Measurements from ENCODE around the gene RUVBL2.
A peak's percentile ranks its signal among the peaks of the same experiment; 100 is the strongest.

RUVBL2 gene

GRCh38 chr19:48989701-48990291 is 3.9 kb upstream of the RUVBL2 start:
- DNase-seq (ENCODE audit: low read depth) = no peak
- no peak overlapping the region for H3K4me3 ChIP-seq (ENCODE audit: low read depth, low read length)
- TF ChIP-seq, protein P1, sequence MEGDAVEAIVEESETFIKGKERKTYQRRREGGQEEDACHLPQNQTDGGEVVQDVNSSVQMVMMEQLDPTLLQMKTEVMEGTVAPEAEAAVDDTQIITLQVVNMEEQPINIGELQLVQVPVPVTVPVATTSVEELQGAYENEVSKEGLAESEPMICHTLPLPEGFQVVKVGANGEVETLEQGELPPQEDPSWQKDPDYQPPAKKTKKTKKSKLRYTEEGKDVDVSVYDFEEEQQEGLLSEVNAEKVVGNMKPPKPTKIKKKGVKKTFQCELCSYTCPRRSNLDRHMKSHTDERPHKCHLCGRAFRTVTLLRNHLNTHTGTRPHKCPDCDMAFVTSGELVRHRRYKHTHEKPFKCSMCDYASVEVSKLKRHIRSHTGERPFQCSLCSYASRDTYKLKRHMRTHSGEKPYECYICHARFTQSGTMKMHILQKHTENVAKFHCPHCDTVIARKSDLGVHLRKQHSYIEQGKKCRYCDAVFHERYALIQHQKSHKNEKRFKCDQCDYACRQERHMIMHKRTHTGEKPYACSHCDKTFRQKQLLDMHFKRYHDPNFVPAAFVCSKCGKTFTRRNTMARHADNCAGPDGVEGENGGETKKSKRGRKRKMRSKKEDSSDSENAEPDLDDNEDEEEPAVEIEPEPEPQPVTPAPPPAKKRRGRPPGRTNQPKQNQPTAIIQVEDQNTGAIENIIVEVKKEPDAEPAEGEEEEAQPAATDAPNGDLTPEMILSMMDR (IDR thresholded peaks at IDR 0.05; ENCODE audit: insufficient read depth, low read depth, low read length, missing control alignments) = no peak

GRCh38 chr19:48990400-48990799 is 3.3 kb upstream of the RUVBL2 start:
- TF ChIP-seq, protein P1 (IDR thresholded peaks at IDR 0.05; ENCODE audit: insufficient read depth, low read depth, low read length, missing control alignments) = no peak
- no peak for DNase-seq (ENCODE audit: low read depth)
- no peak overlapping the region for H3K4me3 ChIP-seq (ENCODE audit: low read depth, low read length)

DNA sequence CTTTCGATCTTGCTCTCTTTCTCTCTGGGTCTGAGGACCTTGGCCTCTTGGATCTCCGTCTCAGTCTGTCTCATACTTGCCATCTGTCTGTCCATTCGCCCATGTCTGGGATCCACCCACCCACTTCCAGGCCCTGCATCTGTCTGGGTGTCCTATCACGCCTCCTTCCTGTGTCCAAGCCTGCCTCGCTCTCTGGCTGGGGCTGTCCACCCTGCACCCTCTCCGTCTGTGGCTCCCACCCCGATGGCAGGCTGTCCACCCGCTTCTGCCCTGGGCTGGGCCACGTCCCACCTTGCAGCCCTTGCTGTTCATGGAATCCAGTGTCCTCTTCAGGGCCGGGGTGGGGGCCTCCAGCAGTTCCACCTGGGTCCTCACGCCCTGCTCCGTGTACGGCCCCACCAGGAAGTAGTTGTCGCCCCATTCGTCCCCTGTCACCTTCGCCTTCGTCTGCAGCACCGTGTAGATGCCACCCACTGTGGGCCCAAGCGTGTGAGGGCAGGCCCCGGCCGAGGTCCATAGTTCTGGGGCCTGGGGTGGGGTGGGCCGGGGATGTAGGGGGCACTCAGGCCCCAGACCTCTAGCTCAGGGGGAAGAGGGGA is 2.6 kb upstream of the RUVBL2 start:
- DNase-seq (ENCODE audit: low read depth) = no peak
- TF ChIP-seq, protein P1 (IDR thresholded peaks at IDR 0.05; ENCODE audit: insufficient read depth, low read depth, low read length, missing control alignments) = no peak
- no peak overlapping the region for H3K4me3 ChIP-seq (ENCODE audit: low read depth, low read length)

DNA sequence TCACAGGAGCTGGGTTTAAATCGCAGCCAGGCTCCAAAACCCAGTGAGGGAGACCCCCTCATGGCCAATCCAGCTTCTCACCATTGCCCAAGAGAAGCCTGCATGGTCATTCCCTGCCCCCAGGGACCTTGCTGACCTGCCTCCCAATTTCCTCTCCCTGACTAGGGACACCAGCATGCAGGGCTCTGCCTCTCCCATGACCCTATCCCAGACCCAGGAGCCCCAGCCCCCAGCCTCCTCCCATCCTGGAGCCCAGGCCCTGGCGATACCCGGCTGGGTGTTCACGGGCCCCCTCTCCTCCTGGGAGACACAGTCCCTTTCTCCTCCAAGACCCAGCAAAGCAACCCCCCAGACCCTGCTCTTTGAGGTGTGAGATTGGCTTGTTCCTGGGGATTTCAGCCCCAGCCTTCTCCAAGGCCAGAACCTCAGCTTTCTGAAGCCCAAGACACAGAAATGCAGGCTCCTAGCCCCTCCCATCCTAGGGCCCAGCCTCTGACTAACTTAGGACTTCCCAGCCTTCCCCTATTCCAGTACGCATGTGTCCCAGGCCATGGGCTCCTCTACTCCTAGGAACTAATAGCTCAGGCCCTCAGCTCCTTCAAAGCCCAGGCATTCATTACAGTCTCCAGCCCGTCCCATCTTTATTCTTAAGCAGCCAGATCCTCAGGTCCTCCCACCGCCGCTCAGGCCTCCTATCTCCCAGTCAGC is 1.7 kb upstream of the RUVBL2 start:
- peak; percentile 34 for DNase-seq (ENCODE audit: low read depth)
- TF ChIP-seq, protein P1 (IDR thresholded peaks at IDR 0.05; ENCODE audit: insufficient read depth, low read depth, low read length, missing control alignments) = no peak
- H3K4me3 ChIP-seq (ENCODE audit: low read depth, low read length) = peak overlapping the region; percentile 93

GRCh38 chr19:48992581-48993174 is 1.0 kb upstream of the RUVBL2 start:
- DNase-seq (ENCODE audit: low read depth) = no peak
- TF ChIP-seq, protein P1 (IDR thresholded peaks at IDR 0.05; ENCODE audit: insufficient read depth, low read depth, low read length, missing control alignments) = no peak
- H3K4me3 ChIP-seq (ENCODE audit: low read depth, low read length) = peak overlapping the region; percentile 93

DNA sequence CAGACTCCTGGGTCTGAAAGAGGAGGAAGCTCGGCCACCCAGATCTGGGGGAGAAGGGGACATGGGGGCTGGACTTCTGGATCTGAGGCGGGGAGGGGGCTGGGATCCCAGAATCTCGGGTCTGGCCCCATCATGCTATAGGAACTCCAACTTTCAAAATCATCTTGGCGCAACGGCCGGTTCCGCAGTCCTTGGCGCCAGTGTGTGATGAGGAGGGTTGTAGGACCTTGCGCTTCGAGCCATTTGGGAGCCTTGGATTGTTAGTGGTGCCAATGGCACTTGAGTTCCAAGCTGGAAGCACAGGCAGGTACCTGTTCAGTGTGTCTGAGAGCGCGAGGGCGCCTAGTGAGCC is 324 bp downstream of the RUVBL2 start:
- no peak for DNase-seq (ENCODE audit: low read depth)
- TF ChIP-seq, protein P1 (IDR thresholded peaks at IDR 0.05; ENCODE audit: insufficient read depth, low read depth, low read length, missing control alignments) = no peak
- H3K4me3 ChIP-seq (ENCODE audit: low read depth, low read length) = peak overlapping the region; percentile 95

Measured in GM12865 (cell line).